H9 (cell line): ENCODE measurements around the gene PLEKHA5. TPM values are rescaled to one million over a fixed set of nuclear protein-coding genes. Genes with fewer than 3 reads are reported as not detected.

Source experiments
- DNase-seq: peaks from one replicate; pipeline ENCODE4 v3.0.0-alpha.2; 2017
- H2AFZ ChIP-seq: one replicate; pipeline ENCODE4 v1.6.1; 2013; ENCODE audit warnings: mild to moderate bottlenecking, low read length, control low read depth, moderate library complexity
- H2AK5ac ChIP-seq: 2 replicates; pipeline ENCODE4 v1.6.1; 2013; ENCODE audit warnings: low read length, control low read depth, mixed read lengths; ENCODE audit not compliant: insufficient read length
- H2BK120ac ChIP-seq: one replicate; pipeline ENCODE4 v1.6.1; 2013; ENCODE audit warnings: low read depth, mild to moderate bottlenecking, low read length, control low read depth, inconsistent platforms; ENCODE audit not compliant: poor library complexity, severe bottlenecking
- H2BK12ac ChIP-seq: 2 replicates; pipeline ENCODE4 v1.6.1; 2013; ENCODE audit warnings: low read length, control low read depth, mixed read lengths, low read depth; ENCODE audit not compliant: insufficient read length
- H2BK15ac ChIP-seq: 2 replicates; pipeline ENCODE4 v1.6.1; 2013; ENCODE audit warnings: low read depth, low read length, control low read depth
- H2BK20ac ChIP-seq: one replicate; pipeline ENCODE4 v1.6.1; 2013; ENCODE audit warnings: low read depth, mild to moderate bottlenecking, low read length, control low read depth, inconsistent platforms; ENCODE audit not compliant: poor library complexity, severe bottlenecking
- H2BK5ac ChIP-seq: 2 replicates; pipeline ENCODE4 v1.6.1; 2013; ENCODE audit warnings: low read length, control low read depth, mixed read lengths; ENCODE audit not compliant: insufficient read length
- H3K14ac ChIP-seq: 2 replicates; pipeline ENCODE4 v1.6.1; 2013; ENCODE audit warnings: low read length, control low read depth; ENCODE audit not compliant: insufficient read depth
- H3K18ac ChIP-seq: 2 replicates; pipeline ENCODE4 v1.6.1; 2013; ENCODE audit warnings: low read depth, mild to moderate bottlenecking, mixed read lengths, low read length, control low read depth; ENCODE audit not compliant: insufficient read length
- H3K23ac ChIP-seq: 2 replicates; pipeline ENCODE4 v1.6.1; 2013; ENCODE audit warnings: low read length, control low read depth, mixed read lengths, low read depth; ENCODE audit not compliant: insufficient read length
- H3K23me2 ChIP-seq: 2 replicates; pipeline ENCODE4 v1.6.1; 2013; ENCODE audit warnings: low read depth, mild to moderate bottlenecking, mixed read lengths, low read length, control low read depth; ENCODE audit not compliant: insufficient read length, poor library complexity, severe bottlenecking
- H3K27ac ChIP-seq: 2 replicates; pipeline ENCODE4 v1.5.1; 2013; ENCODE audit warnings: low read length, control low read depth, mixed read lengths, low read depth; ENCODE audit not compliant: insufficient read length
- H3K27me3 ChIP-seq: 2 replicates; pipeline ENCODE4 v1.6.1; 2013; ENCODE audit warnings: low read length, control low read depth, inconsistent platforms; ENCODE audit not compliant: insufficient read depth
- H3K4ac ChIP-seq: 2 replicates; pipeline ENCODE4 v1.6.1; 2013; ENCODE audit warnings: low read depth, mild to moderate bottlenecking, control low read depth, inconsistent platforms, low read length, moderate library complexity
- H3K4me1 ChIP-seq: 2 replicates; pipeline ENCODE4 v1.6.1; 2013; ENCODE audit warnings: low read length, control low read depth, inconsistent platforms; ENCODE audit not compliant: insufficient read depth
- H3K4me2 ChIP-seq: 2 replicates; pipeline ENCODE4 v1.6.1; 2013; ENCODE audit warnings: low read length, control low read depth, mixed read lengths; ENCODE audit not compliant: insufficient read length, insufficient read depth
- H3K56ac ChIP-seq: 2 replicates; pipeline ENCODE4 v1.6.1; 2013; ENCODE audit warnings: low read depth, mild to moderate bottlenecking, mixed read lengths, low read length, control low read depth; ENCODE audit not compliant: insufficient read length
- H3K79me1 ChIP-seq: 2 replicates; pipeline ENCODE4 v1.6.1; 2013; ENCODE audit warnings: low read depth, mild to moderate bottlenecking, moderate library complexity, low read length, control low read depth, inconsistent platforms; ENCODE audit not compliant: insufficient read depth, poor library complexity, severe bottlenecking
- H3K79me2 ChIP-seq: 2 replicates; pipeline ENCODE4 v1.6.1; 2013; ENCODE audit warnings: low read length, control low read depth, inconsistent platforms; ENCODE audit not compliant: insufficient read depth
- H3K9ac ChIP-seq: 2 replicates; pipeline ENCODE4 v1.6.1; 2013; ENCODE audit warnings: low read length, control low read depth, mixed read lengths; ENCODE audit not compliant: insufficient read length; ENCODE audit errors: extremely low read depth
- H3K9me3 ChIP-seq: one replicate; pipeline ENCODE4 v1.6.1; 2013; ENCODE audit warnings: low read depth, low read length, inconsistent platforms; ENCODE audit not compliant: control insufficient read depth
- H3T11ph ChIP-seq: one replicate; pipeline ENCODE4 v1.6.1; 2013; ENCODE audit warnings: mild to moderate bottlenecking, low read length, control low read depth, inconsistent platforms
- H4K20me1 ChIP-seq: one replicate; pipeline ENCODE4 v1.6.1; 2013; ENCODE audit not compliant: control insufficient read depth, insufficient read length, insufficient read depth
- H4K5ac ChIP-seq: 2 replicates; pipeline ENCODE4 v1.6.1; 2013; ENCODE audit warnings: low read depth, mild to moderate bottlenecking, mixed read lengths, low read length, control low read depth; ENCODE audit not compliant: insufficient read length
- H4K8ac ChIP-seq: replicated peaks from 2 replicates; pipeline ENCODE4 v1.6.1; 2013; ENCODE audit warnings: low read length, control low read depth, mixed read lengths, low read depth; ENCODE audit not compliant: insufficient read length
- H4K91ac ChIP-seq: 2 replicates; pipeline ENCODE4 v1.6.1; 2013; ENCODE audit warnings: low read depth, mild to moderate bottlenecking, moderate library complexity, mixed read lengths, low read length, control low read depth; ENCODE audit not compliant: insufficient read length
- H3K27ac Mint-ChIP-seq, 3 experiments: 2 replicates in 2 of 3; 3 replicates in 1 of 3; pipeline ENCODE4 v1.8.0; 2020 to 2021; ENCODE audit warnings: mixed read lengths in 3 of 3, mild to moderate bottlenecking in 1 of 3, moderate library complexity in 1 of 3
- H3K27me3 Mint-ChIP-seq: 2 replicates; pipeline ENCODE4 v1.8.0; 2021; ENCODE audit warnings: low read depth, mild to moderate bottlenecking, moderate library complexity, mixed read lengths
- H3K36me3 Mint-ChIP-seq, 3 experiments: 2 replicates in 2 of 3; 3 replicates in 1 of 3; pipeline ENCODE4 v1.8.0; 2020 to 2021; ENCODE audit warnings: low read depth in 3 of 3, mixed read lengths in 3 of 3; ENCODE audit not compliant: insufficient read depth in 1 of 3
- H3K4me1 Mint-ChIP-seq, 2 experiments: 2 replicates each; pipeline ENCODE4 v1.8.0; 2020; ENCODE audit warnings: mixed read lengths in 2 of 2
- H3K4me3 Mint-ChIP-seq, 2 experiments: 2 replicates in 1 of 2; 3 replicates in 1 of 2; pipeline ENCODE4 v1.8.0; 2020 to 2021; ENCODE audit warnings: mild to moderate bottlenecking in 2 of 2, mixed read lengths in 2 of 2, moderate library complexity in 1 of 2
- H3K9me3 Mint-ChIP-seq, 2 experiments: 2 replicates in 1 of 2; 3 replicates in 1 of 2; pipeline ENCODE4 v1.8.0; 2020; ENCODE audit warnings: mild to moderate bottlenecking in 2 of 2, mixed read lengths in 2 of 2, moderate library complexity in 1 of 2
- CTCF ChIP-seq: fragments of 200-600 bp; sonication (generic); conservative IDR thresholded peaks from 3 replicates; pipeline ENCODE4 v1.8.0; 2021; ENCODE audit warnings: antibody characterized with exemption, mild to moderate bottlenecking
- WGBS: extraction: QIAGEN DNeasy Blood & Tissue Kit; methylation state at CpG from one replicate; pipeline ENCODE4 v1.1.7; 2013; ENCODE audit warnings: missing lambda C conversion rate, low lambda C conversion rate, mixed read lengths; ENCODE audit not compliant: insufficient read length; ENCODE audit errors: extremely low coverage; 5-methylcytosine and 5-hydroxymethylcytosine counted together
- total RNA-seq: library from RNA; stranded (reverse); gene quantifications from 2 replicates; pipeline ENCODE4 v1.2.1, GENCODE V29; 2021

Gene PLEKHA5
- total RNA-seq, 1 experiment from 2014 or later, result 86.7 TPM

- no peak overlapping the region for H4K5ac ChIP-seq
- H3K4me1 Mint-ChIP-seq, result peaks cover 12 to 14% of the 10 kb centered on the region in 2 experiments
- H3K4me2 ChIP-seq, result no peak overlapping the region
- no peak overlapping the region for H4K91ac ChIP-seq
- DNase-seq, result no peak
- H3K9me3 Mint-ChIP-seq, result no peaks in the 10 kb centered on the region
- H3K4ac ChIP-seq, result no peak overlapping the region
- H3K27ac Mint-ChIP-seq, result no peak overlapping the region
- no peak overlapping the region for H3K27ac ChIP-seq
- H2AK5ac ChIP-seq, result no peak overlapping the region
- no peak overlapping the region for H2AFZ ChIP-seq
- no peak overlapping the region for H3T11ph ChIP-seq
- no peaks in the 10 kb centered on the region for H4K20me1 ChIP-seq
- H2BK15ac ChIP-seq, result no peak overlapping the region
- no peaks in the 10 kb centered on the region for H3K36me3 Mint-ChIP-seq
- no peak overlapping the region for H3K56ac ChIP-seq
- H3K4me3 Mint-ChIP-seq, result no peak overlapping the region
- H2BK20ac ChIP-seq, result no peak overlapping the region
- H3K4me1 ChIP-seq, result peaks cover 3% of the 10 kb centered on the region; the same call in 1 of the 2 replicates
- H3K23ac ChIP-seq, result no peak overlapping the region
- no peak overlapping the region for H4K8ac ChIP-seq
- H3K27me3 Mint-ChIP-seq, result no peaks in the 10 kb centered on the region
- no peaks in the 10 kb centered on the region for H3K79me2 ChIP-seq
- no peaks in the 10 kb centered on the region for H3K9me3 ChIP-seq
- WGBS, result no CpG with 5 or more reads among the region's 24 CpGs
- no peak overlapping the region for H2BK5ac ChIP-seq
- H3K14ac ChIP-seq, result no peak overlapping the region; the same call in 1 of the 2 replicates
- H3K23me2 ChIP-seq, result peaks cover 2% of the 10 kb centered on the region
- no peak overlapping the region for H2BK12ac ChIP-seq
- H3K79me1 ChIP-seq, result no peaks in the 10 kb centered on the region
- H2BK120ac ChIP-seq, result no peak overlapping the region
- no peaks in the 10 kb centered on the region for H3K27me3 ChIP-seq
- no peak overlapping the region for H3K9ac ChIP-seq
- TF ChIP-seq CTCF, result no peak
- no peak overlapping the region for H3K18ac ChIP-seq
Observed at GRCh38 chr12:19107750-19108149, 21.8 kb upstream of the PLEKHA5 start.
